OCI-LY1 (cell line): ENCODE measurements around the gene ZNHIT1.

Experiments
- H2AFZ ChIP-seq: fragments of 200-600 bp; sonication (generic), shearing (Covaris generic); 2 replicates; pipeline ENCODE4 v1.6.0; 2014; ENCODE audit warnings: antibody characterized with exemption, mild to moderate bottlenecking, low read length
- H3F3A ChIP-seq: fragments of 200-600 bp; sonication (generic), shearing (Covaris generic); 2 replicates; pipeline ENCODE4 v1.6.0; 2014; ENCODE audit warnings: mild to moderate bottlenecking, antibody characterized with exemption, low read length, moderate library complexity; ENCODE audit not compliant: insufficient read depth
- H3K27ac ChIP-seq: fragments of 200-600 bp; sonication (generic); 2 replicates; pipeline ENCODE4 v1.5.1; 2014; ENCODE audit warnings: low read length, mixed run types, mild to moderate bottlenecking, low read depth; ENCODE audit not compliant: poor library complexity, severe bottlenecking
- H3K27me3 ChIP-seq: fragments of 200-600 bp; sonication (generic); 2 replicates; pipeline ENCODE4 v1.6.0; 2014; ENCODE audit warnings: antibody characterized with exemption, mild to moderate bottlenecking, low read length, moderate library complexity; ENCODE audit not compliant: insufficient read depth
- H3K36me3 ChIP-seq: fragments of 200-600 bp; sonication (generic); 2 replicates; pipeline ENCODE4 v1.6.1; 2014; ENCODE audit warnings: mild to moderate bottlenecking, antibody characterized with exemption, low read length, moderate library complexity, mixed read lengths; ENCODE audit not compliant: insufficient read depth
- H3K4me1 ChIP-seq: fragments of 200-600 bp; sonication (generic); 2 replicates; pipeline ENCODE4 v1.5.1; 2014; ENCODE audit warnings: mild to moderate bottlenecking, low read length, moderate library complexity; ENCODE audit not compliant: insufficient read depth, severe bottlenecking
- H3K4me2 ChIP-seq: fragments of 200-600 bp; sonication (generic), shearing (Covaris generic); 2 replicates; pipeline ENCODE4 v1.6.1; 2014; ENCODE audit warnings: low read length
- H3K4me3 ChIP-seq: fragments of 200-600 bp; sonication (generic); 2 replicates; pipeline ENCODE4 v1.5.1; 2014; ENCODE audit warnings: low read length, low read depth, mild to moderate bottlenecking, mixed read lengths; ENCODE audit not compliant: poor library complexity, severe bottlenecking
- H3K79me2 ChIP-seq: fragments of 200-600 bp; shearing (Covaris generic); 2 replicates; pipeline ENCODE4 v1.6.1; 2016; ENCODE audit warnings: mixed run types, low read length, mixed read lengths; ENCODE audit not compliant: insufficient read depth
- H3K9ac ChIP-seq: fragments of 200-600 bp; sonication (generic), shearing (Covaris generic); 2 replicates; pipeline ENCODE4 v1.6.1; 2014; ENCODE audit warnings: mild to moderate bottlenecking, low read length, mixed read lengths
- H3K9me2 ChIP-seq: fragments of 200-600 bp; sonication (generic), shearing (Covaris generic); 2 replicates; pipeline ENCODE4 v1.6.1; 2014; ENCODE audit warnings: low read depth, mild to moderate bottlenecking, low read length, mixed read lengths
- H3K9me3 ChIP-seq: fragments of 200-600 bp; shearing (Covaris generic); 2 replicates; pipeline ENCODE4 v1.6.1; 2014; ENCODE audit warnings: low read length, mixed read lengths
- H4K20me1 ChIP-seq: fragments of 200-600 bp; sonication (generic), shearing (Covaris generic); 2 replicates; pipeline ENCODE4 v1.6.0; 2016; ENCODE audit warnings: mild to moderate bottlenecking, low read length; ENCODE audit not compliant: insufficient read depth
- CTCF ChIP-seq: fragments of 200-600 bp; sonication (generic), shearing (Covaris generic); IDR thresholded peaks from 2 replicates; pipeline ENCODE4 v1.5.1; 2017; ENCODE audit warnings: mild to moderate bottlenecking, antibody characterized with exemption, low read length, moderate library complexity, mixed read lengths
- EZH2 ChIP-seq: fragments of 200-600 bp; sonication (generic), shearing (Covaris generic); IDR thresholded peaks from 2 replicates; pipeline ENCODE4 v1.8.0; 2017; ENCODE audit warnings: borderline replicate concordance, mixed run types, mild to moderate bottlenecking, antibody characterized with exemption, low read length, moderate library complexity, mixed read lengths

The ZNHIT1 gene

GRCh38 chr7:101238226-101239182, 20.5 kb downstream of the ZNHIT1 start:
- Histone ChIP-seq H3K9me3 (no peaks in the 10 kb centered on the region), H3K27me3 (no peaks in the 10 kb centered on the region), H3K4me3 (no peak overlapping the region), H3K9me2 (no peaks in the 10 kb centered on the region), H3K4me1 (peaks cover 7% of the 10 kb centered on the region), H4K20me1 (no peaks in the 10 kb centered on the region), H3F3A (no peaks in the 10 kb centered on the region), H3K9ac (no peak overlapping the region), H3K27ac (no peak overlapping the region), H3K4me2 (no peak overlapping the region), H3K36me3 (peaks cover 50% of the 10 kb centered on the region), H3K79me2 (peaks cover 2% of the 10 kb centered on the region; the same call in 1 of the 2 replicates), H2AFZ (no peak overlapping the region)
- TF ChIP-seq CTCF (no peak), EZH2 (no peak)

GRCh38 chr7:101239191-101239950, 21.4 kb downstream of the ZNHIT1 start:
- no peak overlapping the region for H3K4me2 ChIP-seq

GRCh38 chr7:101239951-101240220, 21.9 kb downstream of the ZNHIT1 start:
- H3F3A ChIP-seq: no peaks in the 10 kb centered on the region
- H3K79me2 ChIP-seq: peaks cover 8% of the 10 kb centered on the region; the same call in 1 of the 2 replicates
- H3K36me3 ChIP-seq: peaks cover 54% of the 10 kb centered on the region
- H3K9me3 ChIP-seq: no peaks in the 10 kb centered on the region
- H2AFZ ChIP-seq: no peak overlapping the region
- H3K9me2 ChIP-seq: no peaks in the 10 kb centered on the region
- no peak overlapping the region for H3K4me2 ChIP-seq
- H3K4me1 ChIP-seq: peaks cover 14% of the 10 kb centered on the region
- H3K27ac ChIP-seq: no peak overlapping the region
- no peaks in the 10 kb centered on the region for H4K20me1 ChIP-seq
- no peak overlapping the region for H3K9ac ChIP-seq
- TF ChIP-seq CTCF: no peak
- no peak for TF ChIP-seq EZH2
- no peaks in the 10 kb centered on the region for H3K27me3 ChIP-seq
- no peak overlapping the region for H3K4me3 ChIP-seq

More at GRCh38 chr7:101239191-101239950, 21.4 kb downstream of the ZNHIT1 start:
- peaks cover 8% of the 10 kb centered on the region; the same call in 1 of the 2 replicates for H3K79me2 ChIP-seq
- H3F3A ChIP-seq: no peaks in the 10 kb centered on the region
- no peaks in the 10 kb centered on the region for H3K27me3 ChIP-seq
- TF ChIP-seq EZH2: no peak
- TF ChIP-seq CTCF: no peak
- H2AFZ ChIP-seq: no peak overlapping the region
- no peaks in the 10 kb centered on the region for H4K20me1 ChIP-seq
- H3K36me3 ChIP-seq: peaks cover 54% of the 10 kb centered on the region
- H3K9me2 ChIP-seq: no peaks in the 10 kb centered on the region
- no peaks in the 10 kb centered on the region for H3K9me3 ChIP-seq
- no peak overlapping the region for H3K4me3 ChIP-seq
- H3K9ac ChIP-seq: no peak overlapping the region
- no peak overlapping the region for H3K27ac ChIP-seq
- H3K4me1 ChIP-seq: peaks cover 14% of the 10 kb centered on the region
